COLO829 (cell line): ENCODE measurements around the gene LIMCH1.
"Not testable (repeated sequence)": the region's sequence is repeated elsewhere in the genome, so short reads cannot be mapped to it uniquely, and the experiment has no call there.

Experiments used
- DNase-seq: peaks from one replicate; pipeline ENCODE4 v3.0.0; 2012; ENCODE audit warnings: low spot score

The LIMCH1 gene

GRCh38 chr4:41538017-41538733, at the start of gene LIMCH1:
TSS of gene LIMCH1 (plus strand) at chr4:41538157. CDS start at chr4:41605996, 67,839 bp downstream.
- DNase-seq = no peak

- not testable (repeated sequence) for DNase-seq
These were observed 46.8 kb upstream of the LIMCH1 start for GRCh38 chr4:41491081-41491576.

- no peak for DNase-seq
These were observed 41.0 kb upstream of the LIMCH1 start for GRCh38 chr4:41496977-41497376.

- no peak for DNase-seq
These were observed 39.8 kb upstream of the LIMCH1 start for GRCh38 chr4:41498177-41498576.

- no peak for DNase-seq
These were observed 33.7 kb upstream of the LIMCH1 start for GRCh38 chr4:41504167-41504818.

GRCh38 chr4:41505161-41505661, 32.7 kb upstream of the LIMCH1 start:
- DNase-seq = no peak

- no peak for DNase-seq
These were observed 31.8 kb upstream of the LIMCH1 start for GRCh38 chr4:41506130-41506529.

GRCh38 chr4:41507291-41507947, 30.5 kb upstream of the LIMCH1 start:
- no peak for DNase-seq

- DNase-seq = no peak
These were observed 28.5 kb upstream of the LIMCH1 start for GRCh38 chr4:41509451-41509866.

GRCh38 chr4:41510179-41510578, 27.8 kb upstream of the LIMCH1 start:
- no peak for DNase-seq

- no peak for DNase-seq
These were observed 25.8 kb upstream of the LIMCH1 start for GRCh38 chr4:41512136-41512535.

- no peak for DNase-seq
These were observed 25.4 kb upstream of the LIMCH1 start for GRCh38 chr4:41512596-41512995.

GRCh38 chr4:41514169-41514568, 23.8 kb upstream of the LIMCH1 start:
- no peak for DNase-seq

GRCh38 chr4:41514766-41515481, 23.0 kb upstream of the LIMCH1 start:
- no peak for DNase-seq

GRCh38 chr4:41517121-41517520, 20.8 kb upstream of the LIMCH1 start:
- DNase-seq = no peak

- DNase-seq = no peak
These were observed 20.2 kb upstream of the LIMCH1 start for GRCh38 chr4:41517747-41518146.

- no peak for DNase-seq
These were observed 13.5 kb upstream of the LIMCH1 start for GRCh38 chr4:41524425-41524824.

GRCh38 chr4:41525129-41525528, 12.8 kb upstream of the LIMCH1 start:
- DNase-seq = peak; percentile 44

GRCh38 chr4:41526628-41527027, 11.3 kb upstream of the LIMCH1 start:
- no peak for DNase-seq

GRCh38 chr4:41528512-41529205, 9.3 kb upstream of the LIMCH1 start:
- no peak for DNase-seq

- no peak for DNase-seq
These were observed 7.2 kb upstream of the LIMCH1 start for GRCh38 chr4:41530741-41531140.

- no peak for DNase-seq
These were observed 5.6 kb upstream of the LIMCH1 start for GRCh38 chr4:41532336-41532735.
